Measurements from ENCODE around the gene MIPOL1. TPM values are rescaled to one million over a fixed set of nuclear protein-coding genes. Genes with fewer than 3 reads are reported as not detected.
A peak's percentile ranks its signal among the peaks of the same experiment; 100 is the strongest.

MIPOL1 gene
- total and polyA plus RNA-seq, 4 donors, result 0.51 to 6.6 (median 1.9) TPM

DNA sequence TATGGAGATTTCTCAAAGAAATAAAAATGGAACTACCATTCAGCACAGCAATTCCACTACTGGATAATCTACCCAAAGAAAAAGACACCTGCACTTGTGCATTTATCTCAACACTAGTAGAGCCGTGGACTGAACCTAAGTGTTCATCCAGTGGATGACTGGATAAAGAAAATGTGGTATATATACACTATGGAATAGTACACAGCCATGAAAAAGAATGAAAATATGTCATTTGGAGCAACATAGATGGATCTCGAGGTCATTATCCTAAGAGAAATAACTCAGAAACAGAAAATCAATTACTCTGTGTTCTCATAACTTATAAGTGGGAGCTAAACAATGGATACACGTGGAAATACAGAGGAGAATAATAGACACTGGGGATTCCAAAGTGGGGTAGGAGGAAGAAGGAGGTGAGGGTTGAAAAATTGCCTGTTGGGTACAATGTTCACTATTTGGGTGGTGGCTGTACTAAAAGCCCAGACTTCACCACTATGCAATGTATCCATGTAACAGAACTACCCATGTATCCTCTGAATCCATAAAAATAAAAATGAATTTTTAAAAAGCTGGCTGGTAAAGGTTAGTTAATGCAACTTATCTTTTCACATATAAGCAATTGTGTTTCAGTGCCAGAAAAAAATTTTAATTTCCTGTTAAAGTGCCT is 266.6 kb downstream of the MIPOL1 start:
- Histone ChIP-seq H3K9me3 (ENCODE audit: control insufficient read depth in 4 of 4, low read length in 3 of 4) (peaks cover 0 to 16% (median 2%) of the 10 kb centered on the region in 4 donors), H3K4me1 (ENCODE audit: control insufficient read depth in 4 of 4, insufficient read depth in 4 of 4, low read length in 3 of 4) (peaks cover 4 to 24% (median 12%) of the 10 kb centered on the region in 4 donors), H3K36me3 (ENCODE audit: control insufficient read depth in 4 of 4, insufficient read depth in 3 of 4, low read depth in 1 of 4, low read length in 3 of 4) (no peaks in the 10 kb centered on the region), H3K27me3 (ENCODE audit: control insufficient read depth in 4 of 4, insufficient read depth in 4 of 4, low read length in 3 of 4) (no peaks in the 10 kb centered on the region), H3K27ac (ENCODE audit: low read depth in 1 of 2, low read length in 2 of 2) (no peak overlapping the region), H3K4me3 (ENCODE audit: low read depth in 1 of 3, low read length in 3 of 3) (no peak overlapping the region), H3K9ac (ENCODE audit: low read depth in 1 of 2, low read length in 2 of 2) (no peak overlapping the region)
- TF ChIP-seq RAD21 (IDR thresholded peaks at IDR 0.05) (no peak), RXRA (IDR thresholded peaks at IDR 0.05) (no peak), GABPA (IDR thresholded peaks at IDR 0.05 in 1 of 2, conservative IDR thresholded peaks at IDR 0.05 in 1 of 2) (no peak), FOXA2 (IDR thresholded peaks at IDR 0.05) (no peak), JUND (IDR thresholded peaks at IDR 0.05) (no peak), SP1 (IDR thresholded peaks at IDR 0.05) (no peak), NR2F2 (IDR thresholded peaks at IDR 0.05) (no peak), YY1 (IDR thresholded peaks at IDR 0.05) (no peak), HNF4G (IDR thresholded peaks at IDR 0.05) (no peak)
- TF ChIP-seq, protein P1, sequence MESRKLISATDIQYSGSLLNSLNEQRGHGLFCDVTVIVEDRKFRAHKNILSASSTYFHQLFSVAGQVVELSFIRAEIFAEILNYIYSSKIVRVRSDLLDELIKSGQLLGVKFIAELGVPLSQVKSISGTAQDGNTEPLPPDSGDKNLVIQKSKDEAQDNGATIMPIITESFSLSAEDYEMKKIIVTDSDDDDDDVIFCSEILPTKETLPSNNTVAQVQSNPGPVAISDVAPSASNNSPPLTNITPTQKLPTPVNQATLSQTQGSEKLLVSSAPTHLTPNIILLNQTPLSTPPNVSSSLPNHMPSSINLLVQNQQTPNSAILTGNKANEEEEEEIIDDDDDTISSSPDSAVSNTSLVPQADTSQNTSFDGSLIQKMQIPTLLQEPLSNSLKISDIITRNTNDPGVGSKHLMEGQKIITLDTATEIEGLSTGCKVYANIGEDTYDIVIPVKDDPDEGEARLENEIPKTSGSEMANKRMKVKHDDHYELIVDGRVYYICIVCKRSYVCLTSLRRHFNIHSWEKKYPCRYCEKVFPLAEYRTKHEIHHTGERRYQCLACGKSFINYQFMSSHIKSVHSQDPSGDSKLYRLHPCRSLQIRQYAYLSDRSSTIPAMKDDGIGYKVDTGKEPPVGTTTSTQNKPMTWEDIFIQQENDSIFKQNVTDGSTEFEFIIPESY (IDR thresholded peaks at IDR 0.05), result no peak
- TF ChIP-seq, protein P2, sequence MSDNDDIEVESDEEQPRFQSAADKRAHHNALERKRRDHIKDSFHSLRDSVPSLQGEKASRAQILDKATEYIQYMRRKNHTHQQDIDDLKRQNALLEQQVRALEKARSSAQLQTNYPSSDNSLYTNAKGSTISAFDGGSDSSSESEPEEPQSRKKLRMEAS (IDR thresholded peaks at IDR 0.05), result no peak
- TF ChIP-seq, protein P3, sequence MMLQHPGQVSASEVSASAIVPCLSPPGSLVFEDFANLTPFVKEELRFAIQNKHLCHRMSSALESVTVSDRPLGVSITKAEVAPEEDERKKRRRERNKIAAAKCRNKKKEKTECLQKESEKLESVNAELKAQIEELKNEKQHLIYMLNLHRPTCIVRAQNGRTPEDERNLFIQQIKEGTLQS (IDR thresholded peaks at IDR 0.05), result no peak
- WGBS, result 93% methylated on average over 3 of the region's 3 CpGs
- DNase-seq (ENCODE audit: low spot score), result no peak

DNA sequence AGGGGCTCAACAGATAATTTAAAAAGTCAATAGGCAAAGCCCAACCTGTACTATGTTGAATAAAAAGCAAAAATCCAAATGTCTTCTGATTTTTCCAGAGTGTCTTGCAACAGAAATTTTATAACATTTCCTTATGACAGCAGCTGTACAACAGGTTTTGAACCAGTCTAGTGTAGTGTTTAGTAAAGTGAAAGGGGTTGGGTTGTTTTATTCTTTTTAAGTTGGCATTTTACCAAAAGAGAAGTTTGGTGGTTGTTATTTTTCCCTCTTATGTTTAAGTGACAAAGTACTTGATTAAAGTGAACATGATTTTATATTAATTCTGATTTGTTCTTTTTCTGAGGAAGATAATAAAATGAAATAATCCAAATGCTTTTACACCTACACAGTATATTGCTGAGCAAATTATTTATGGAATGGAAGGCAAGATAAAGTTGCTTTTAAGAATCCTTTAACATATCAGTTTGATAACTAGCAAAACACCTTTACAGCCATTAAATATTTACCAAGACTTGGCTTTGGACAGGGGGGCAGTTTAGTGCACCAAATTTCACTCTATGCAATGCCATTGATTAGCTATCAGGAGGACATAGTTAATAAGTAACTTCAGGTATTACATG is 268.4 kb downstream of the MIPOL1 start:
- H3K36me3 ChIP-seq (ENCODE audit: control insufficient read depth in 4 of 4, insufficient read depth in 3 of 4, low read depth in 1 of 4, low read length in 3 of 4), result no peaks in the 10 kb centered on the region
- H3K27me3 ChIP-seq (ENCODE audit: control insufficient read depth in 4 of 4, insufficient read depth in 4 of 4, low read length in 3 of 4), result no peaks in the 10 kb centered on the region
- peak overlapping the region; percentile 73 to 82 for H3K27ac ChIP-seq (ENCODE audit: low read depth in 1 of 2, low read length in 2 of 2)
- peak; percentile 64 for TF ChIP-seq TAF1 (conservative IDR thresholded peaks at IDR 0.05)
- TF ChIP-seq, protein P2 (IDR thresholded peaks at IDR 0.05), result no peak
- TF ChIP-seq, protein P4, sequence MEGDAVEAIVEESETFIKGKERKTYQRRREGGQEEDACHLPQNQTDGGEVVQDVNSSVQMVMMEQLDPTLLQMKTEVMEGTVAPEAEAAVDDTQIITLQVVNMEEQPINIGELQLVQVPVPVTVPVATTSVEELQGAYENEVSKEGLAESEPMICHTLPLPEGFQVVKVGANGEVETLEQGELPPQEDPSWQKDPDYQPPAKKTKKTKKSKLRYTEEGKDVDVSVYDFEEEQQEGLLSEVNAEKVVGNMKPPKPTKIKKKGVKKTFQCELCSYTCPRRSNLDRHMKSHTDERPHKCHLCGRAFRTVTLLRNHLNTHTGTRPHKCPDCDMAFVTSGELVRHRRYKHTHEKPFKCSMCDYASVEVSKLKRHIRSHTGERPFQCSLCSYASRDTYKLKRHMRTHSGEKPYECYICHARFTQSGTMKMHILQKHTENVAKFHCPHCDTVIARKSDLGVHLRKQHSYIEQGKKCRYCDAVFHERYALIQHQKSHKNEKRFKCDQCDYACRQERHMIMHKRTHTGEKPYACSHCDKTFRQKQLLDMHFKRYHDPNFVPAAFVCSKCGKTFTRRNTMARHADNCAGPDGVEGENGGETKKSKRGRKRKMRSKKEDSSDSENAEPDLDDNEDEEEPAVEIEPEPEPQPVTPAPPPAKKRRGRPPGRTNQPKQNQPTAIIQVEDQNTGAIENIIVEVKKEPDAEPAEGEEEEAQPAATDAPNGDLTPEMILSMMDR (IDR thresholded peaks at IDR 0.05; ENCODE audit: low read depth, low read length, missing input control), result no peak
- H3K4me3 ChIP-seq (ENCODE audit: low read depth in 1 of 3, low read length in 3 of 3), result no peak overlapping the region
- H3K4me1 ChIP-seq (ENCODE audit: control insufficient read depth in 4 of 4, insufficient read depth in 4 of 4, low read length in 3 of 4), result peaks cover 4 to 24% (median 12%) of the 10 kb centered on the region in 4 donors
- H3K9ac ChIP-seq (ENCODE audit: low read depth in 1 of 2, low read length in 2 of 2), result peak overlapping the region in 1 of 2 donors; percentile 6
- H3K9me3 ChIP-seq (ENCODE audit: control insufficient read depth in 4 of 4, low read length in 3 of 4), result peaks cover 0 to 7% (median under 1%) of the 10 kb centered on the region in 4 donors
- no peak for DNase-seq (ENCODE audit: low spot score)
